GM23338 (cell line): ENCODE results near the gene MYH15. TPM values are rescaled to one million over a fixed set of nuclear protein-coding genes. Genes with fewer than 3 reads are reported as not detected.

Source experiments
- ATAC-seq: fragments of 200-7000 bp; cut with Tn5 transposase; 3 replicates; pipeline ENCODE4 v1.9.1; 2020
- DNase-seq: peaks from one replicate; pipeline ENCODE4 v3.0.0-alpha.2; 2015; ENCODE audit warnings: low spot score
- H2AFZ ChIP-seq: fragments of 200-600 bp; sonication (generic); 2 replicates; pipeline ENCODE4 v1.8.0; 2016; ENCODE audit warnings: antibody characterized with exemption, mild to moderate bottlenecking, moderate library complexity
- H3F3A ChIP-seq: fragments of 200-600 bp; sonication (generic); replicated peaks from 2 replicates; pipeline ENCODE4 v1.8.0; 2017; ENCODE audit warnings: antibody characterized with exemption, mixed run types, low read depth
- H3K27ac ChIP-seq: fragments of 200-600 bp; sonication (generic); 2 replicates; pipeline ENCODE4 v1.6.1; 2016; ENCODE audit warnings: low read depth
- H3K27me3 ChIP-seq: fragments of 200-600 bp; sonication (generic); 2 replicates; pipeline ENCODE4 v1.8.0; 2016; ENCODE audit warnings: mild to moderate bottlenecking, mixed run types, moderate library complexity; ENCODE audit not compliant: insufficient read depth
- H3K36me3 ChIP-seq: fragments of 200-600 bp; sonication (generic); 2 replicates; pipeline ENCODE4 v1.8.0; 2016; ENCODE audit warnings: mild to moderate bottlenecking; ENCODE audit not compliant: insufficient read depth
- H3K4me1 ChIP-seq: fragments of 200-600 bp; sonication (generic); 2 replicates; pipeline ENCODE4 v1.8.0; 2016; ENCODE audit warnings: mild to moderate bottlenecking, moderate library complexity; ENCODE audit not compliant: insufficient read depth
- H3K4me2 ChIP-seq: fragments of 200-600 bp; sonication (generic); 2 replicates; pipeline ENCODE4 v1.7.1; 2017; ENCODE audit warnings: mixed run types
- H3K4me3 ChIP-seq: fragments of 200-600 bp; sonication (generic); 2 replicates; pipeline ENCODE4 v1.6.1; 2016; ENCODE audit warnings: mixed run types
- H3K79me2 ChIP-seq: fragments of 200-600 bp; sonication (generic); replicated peaks from 2 replicates; pipeline ENCODE4 v1.8.0; 2017; ENCODE audit warnings: mild to moderate bottlenecking; ENCODE audit not compliant: insufficient read depth
- H3K9me2 ChIP-seq: fragments of 200-600 bp; sonication (generic); 2 replicates; pipeline ENCODE4 v1.8.0; 2017; ENCODE audit not compliant: insufficient read depth
- H4K20me1 ChIP-seq: fragments of 200-600 bp; sonication (generic); replicated peaks from 2 replicates; pipeline ENCODE4 v1.8.0; 2017; ENCODE audit warnings: mild to moderate bottlenecking; ENCODE audit not compliant: insufficient read depth
- H3K27ac Mint-ChIP-seq: 2 replicates; pipeline ENCODE4 v1.8.0; 2020; ENCODE audit warnings: inconsistent platforms, mild to moderate bottlenecking, moderate library complexity, mixed read lengths
- H3K27me3 Mint-ChIP-seq: 3 replicates; pipeline ENCODE4 v1.8.0; 2022; ENCODE audit warnings: low read depth, mild to moderate bottlenecking, moderate library complexity, mixed read lengths, inconsistent platforms; ENCODE audit not compliant: insufficient read depth, poor library complexity
- H3K36me3 Mint-ChIP-seq: 3 replicates; pipeline ENCODE4 v1.8.0; 2021; ENCODE audit warnings: low read depth, mild to moderate bottlenecking, inconsistent platforms, moderate library complexity, mixed read lengths
- H3K4me1 Mint-ChIP-seq: 3 replicates; pipeline ENCODE4 v1.8.0; 2020; ENCODE audit warnings: mild to moderate bottlenecking, inconsistent platforms, mixed read lengths
- H3K4me3 Mint-ChIP-seq: 3 replicates; pipeline ENCODE4 v1.8.0; 2021; ENCODE audit warnings: moderate library complexity, mild to moderate bottlenecking, inconsistent platforms, mixed read lengths
- H3K9me3 Mint-ChIP-seq: 3 replicates; pipeline ENCODE4 v1.8.0; 2020; ENCODE audit warnings: moderate library complexity, mild to moderate bottlenecking, inconsistent platforms, mixed read lengths
- CREB1 ChIP-seq: fragments of 250-450 bp; sonication (Bioruptor Pico); IDR thresholded peaks from 2 replicates; pipeline ENCODE4 v1.5.0; 2020; ENCODE audit warnings: low read depth, mild to moderate bottlenecking, moderate library complexity
- CTCF ChIP-seq, 2 experiments: fragments of 200-600 bp in 1 of 2; sonication (generic) in 1 of 2; conservative IDR thresholded peaks; 2 replicates each; pipeline versions ENCODE4 v1.5.1 to v1.6.1; 2016 to 2017; ENCODE audit warnings: antibody characterized with exemption in 2 of 2, low read depth in 2 of 2, mild to moderate bottlenecking in 2 of 2, moderate library complexity in 1 of 2
- EZH2 ChIP-seq: fragments of 200-600 bp; sonication (generic); IDR thresholded peaks from one replicate; pipeline ENCODE4 v1.8.0; 2017; ENCODE audit warnings: antibody characterized with exemption, mild to moderate bottlenecking, low read depth; ENCODE audit not compliant: unreplicated experiment
- EZH2phosphoT487 ChIP-seq: fragments of 200-600 bp; sonication (generic); IDR thresholded peaks from one replicate; pipeline ENCODE4 v1.8.1; 2018; ENCODE audit warnings: antibody characterized with exemption; ENCODE audit not compliant: unreplicated experiment
- JUNB ChIP-seq: IDR thresholded peaks from one replicate; pipeline ENCODE4 v1.6.1; 2016; ENCODE audit warnings: antibody characterized with exemption; ENCODE audit not compliant: unreplicated experiment
- NANOG ChIP-seq: IDR thresholded peaks from 2 replicates; pipeline ENCODE4 v1.6.1; 2016; ENCODE audit warnings: antibody characterized with exemption, borderline replicate concordance
- POLR2AphosphoS5 ChIP-seq: IDR thresholded peaks from 2 replicates; pipeline ENCODE4 v1.6.1; 2016; ENCODE audit warnings: antibody characterized with exemption, low read depth
- STAT1 ChIP-seq: IDR thresholded peaks from one replicate; pipeline ENCODE4 v1.6.1; 2016; ENCODE audit warnings: antibody characterized with exemption; ENCODE audit not compliant: unreplicated experiment
- ZNF114 ChIP-seq: fragments of 250-450 bp; sonication (Bioruptor Pico); IDR thresholded peaks from 2 replicates; pipeline ENCODE4 v1.5.0; 2020; ENCODE audit warnings: mild to moderate bottlenecking, moderate library complexity
- polyA plus RNA-seq: library from polyadenylated mRNA; unstranded; fragments of >200 nt; fragmentation: Nextera tagmentation; extraction: Ambion mirVana; gene quantifications from 2 replicates; pipeline ENCODE4 v1.2.1, GENCODE V29; 2016
- total RNA-seq: library from RNA; depleted of rRNA; stranded (reverse); fragments of >200 nt; shearing (Covaris generic); gene quantifications from 2 replicates; pipeline ENCODE4 v1.2.3, GENCODE V29; 2014
- TF ChIP-seq, protein P1 (sequence below): IDR thresholded peaks from one replicate; pipeline ENCODE4 v1.6.1; 2018; ENCODE audit warnings: antibody characterized with exemption; ENCODE audit not compliant: unreplicated experiment

Gene MYH15
- total and polyA plus RNA-seq, 2 experiments from 2014 or later, result 0.07 TPM; not detected in 1

DNA sequence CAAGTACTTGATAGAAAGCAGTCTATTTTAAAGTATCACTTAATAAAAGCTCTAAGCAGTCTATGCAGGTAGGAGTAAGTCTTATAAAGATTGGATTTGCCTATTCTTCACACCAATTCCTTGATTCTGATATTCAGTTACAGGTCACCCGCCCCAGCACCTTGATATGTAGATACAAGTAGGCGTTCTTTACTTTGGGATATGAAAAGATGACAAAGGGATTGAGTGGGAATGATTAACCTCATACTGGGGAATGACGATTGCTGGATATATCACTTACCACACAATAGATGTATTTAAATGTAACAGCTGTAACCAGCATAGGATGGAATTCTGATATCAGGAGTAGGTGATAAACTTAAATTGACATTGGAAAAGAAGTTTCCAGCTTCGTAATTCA lies 166.9 kb downstream of the MYH15 start:
- ATAC-seq (no peak), DNase-seq (no peak)
- H3K4me3 ChIP-seq, result no peak overlapping the region
- H3K36me3 ChIP-seq, result no peaks in the 10 kb centered on the region
- peaks cover 5% of the 10 kb centered on the region; the same call in 1 of the 2 replicates for H3K4me1 ChIP-seq
- no peaks in the 10 kb centered on the region for H4K20me1 ChIP-seq
- TF ChIP-seq EZH2 (no peak), STAT1 (no peak), POLR2AphosphoS5 (no peak), NANOG (no peak)
- no peaks in the 10 kb centered on the region for H3K27me3 ChIP-seq
- Mint-ChIP-seq H3K4me3 (no peak overlapping the region), H3K9me3 (peaks cover 5% of the 10 kb centered on the region; the same call in 1 of the 3 replicates), H3K27ac (no peak overlapping the region), H3K4me1 (peaks cover 6% of the 10 kb centered on the region; the same call in 2 of the 3 replicates), H3K36me3 (no peaks in the 10 kb centered on the region), H3K27me3 (no peaks in the 10 kb centered on the region)
- no peaks in the 10 kb centered on the region for H3K9me2 ChIP-seq
- H2AFZ ChIP-seq, result no peak overlapping the region
- H3F3A ChIP-seq, result no peaks in the 10 kb centered on the region
- H3K4me2 ChIP-seq, result no peak overlapping the region
- H3K79me2 ChIP-seq, result no peaks in the 10 kb centered on the region
- H3K27ac ChIP-seq, result no peak overlapping the region

DNA sequence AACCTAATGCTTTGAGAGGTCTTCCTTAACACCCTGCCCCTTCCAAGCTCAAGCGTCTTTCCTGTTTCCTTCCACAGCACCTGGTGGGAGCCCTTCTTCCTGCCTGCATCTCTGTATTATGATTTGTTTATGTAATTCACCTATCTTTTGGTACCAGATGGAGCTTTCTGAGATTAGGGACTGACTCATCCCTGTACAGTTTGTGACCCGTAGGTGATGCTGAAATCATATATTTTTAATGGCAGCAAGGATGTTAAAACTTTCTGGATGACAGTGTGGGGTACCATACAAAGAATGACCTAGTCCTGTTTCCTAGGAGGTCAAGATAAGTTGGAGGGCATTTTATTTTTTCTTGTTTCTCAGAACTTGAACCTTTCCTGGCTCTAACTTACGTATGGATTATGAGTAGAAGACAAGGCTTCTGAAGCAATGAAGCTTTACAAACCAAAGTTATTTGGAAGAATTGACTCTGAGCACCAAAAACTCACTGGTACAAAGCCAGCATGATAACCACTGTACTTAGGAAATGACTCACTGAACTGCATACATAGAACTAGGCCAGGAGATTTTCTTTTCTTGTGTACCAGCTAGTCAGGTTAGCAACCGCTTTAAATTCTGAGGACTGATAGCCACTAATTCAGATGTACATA lies 167.4 kb downstream of the MYH15 start:
- Mint-ChIP-seq H3K27me3 (no peaks in the 10 kb centered on the region), H3K9me3 (0 out of 3 replicates have a peak, but pooled peaks cover under 1% of the 10 kb centered on the region), H3K4me1 (peaks cover 6% of the 10 kb centered on the region; the same call in 2 of the 3 replicates), H3K36me3 (no peaks in the 10 kb centered on the region), H3K4me3 (no peak overlapping the region), H3K27ac (no peak overlapping the region)
- Histone ChIP-seq H3K27ac (no peak overlapping the region), H3K36me3 (no peaks in the 10 kb centered on the region), H2AFZ (no peak overlapping the region), H3K4me2 (no peak overlapping the region), H3K4me1 (peaks cover 5% of the 10 kb centered on the region; the same call in 1 of the 2 replicates), H3K4me3 (no peak overlapping the region), H3K27me3 (no peaks in the 10 kb centered on the region), H4K20me1 (no peaks in the 10 kb centered on the region), H3K79me2 (no peaks in the 10 kb centered on the region), H3F3A (no peaks in the 10 kb centered on the region), H3K9me2 (no peaks in the 10 kb centered on the region)
- ATAC-seq, result no peak
- DNase-seq, result no peak
- TF ChIP-seq EZH2 (no peak), CTCF (conservative IDR thresholded peaks at IDR 0.05; ENCODE audit: low read depth in 2 of 2) (no peak), NANOG (no peak), ZNF114 (CRISPR knock-in tag) (no peak), STAT1 (no peak), POLR2AphosphoS5 (no peak), EZH2phosphoT487 (no peak), CREB1 (CRISPR knock-in tag) (no peak), JUNB (no peak)
- TF ChIP-seq, protein P1, sequence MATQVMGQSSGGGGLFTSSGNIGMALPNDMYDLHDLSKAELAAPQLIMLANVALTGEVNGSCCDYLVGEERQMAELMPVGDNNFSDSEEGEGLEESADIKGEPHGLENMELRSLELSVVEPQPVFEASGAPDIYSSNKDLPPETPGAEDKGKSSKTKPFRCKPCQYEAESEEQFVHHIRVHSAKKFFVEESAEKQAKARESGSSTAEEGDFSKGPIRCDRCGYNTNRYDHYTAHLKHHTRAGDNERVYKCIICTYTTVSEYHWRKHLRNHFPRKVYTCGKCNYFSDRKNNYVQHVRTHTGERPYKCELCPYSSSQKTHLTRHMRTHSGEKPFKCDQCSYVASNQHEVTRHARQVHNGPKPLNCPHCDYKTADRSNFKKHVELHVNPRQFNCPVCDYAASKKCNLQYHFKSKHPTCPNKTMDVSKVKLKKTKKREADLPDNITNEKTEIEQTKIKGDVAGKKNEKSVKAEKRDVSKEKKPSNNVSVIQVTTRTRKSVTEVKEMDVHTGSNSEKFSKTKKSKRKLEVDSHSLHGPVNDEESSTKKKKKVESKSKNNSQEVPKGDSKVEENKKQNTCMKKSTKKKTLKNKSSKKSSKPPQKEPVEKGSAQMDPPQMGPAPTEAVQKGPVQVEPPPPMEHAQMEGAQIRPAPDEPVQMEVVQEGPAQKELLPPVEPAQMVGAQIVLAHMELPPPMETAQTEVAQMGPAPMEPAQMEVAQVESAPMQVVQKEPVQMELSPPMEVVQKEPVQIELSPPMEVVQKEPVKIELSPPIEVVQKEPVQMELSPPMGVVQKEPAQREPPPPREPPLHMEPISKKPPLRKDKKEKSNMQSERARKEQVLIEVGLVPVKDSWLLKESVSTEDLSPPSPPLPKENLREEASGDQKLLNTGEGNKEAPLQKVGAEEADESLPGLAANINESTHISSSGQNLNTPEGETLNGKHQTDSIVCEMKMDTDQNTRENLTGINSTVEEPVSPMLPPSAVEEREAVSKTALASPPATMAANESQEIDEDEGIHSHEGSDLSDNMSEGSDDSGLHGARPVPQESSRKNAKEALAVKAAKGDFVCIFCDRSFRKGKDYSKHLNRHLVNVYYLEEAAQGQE, result no peak
